ENCODE results near the gene NEDD8.

NEDD8 gene

GRCh38 chr14:24264298-24264697, 32.1 kb upstream of the NEDD8 start:
- Histone ChIP-seq H2AFZ (ENCODE audit: low read length) (no peak overlapping the region), H3F3A (ENCODE audit: insufficient read depth, low read length) (no peaks in the 10 kb centered on the region), H3K9ac (ENCODE audit: low read length) (no peak overlapping the region), H4K20me1 (ENCODE audit: insufficient read depth, low read length) (no peaks in the 10 kb centered on the region), H3K9me3 (ENCODE audit: low read length) (no peaks in the 10 kb centered on the region), H3K4me2 (ENCODE audit: low read length) (no peak overlapping the region), H3K4me3 (ENCODE audit: low read depth, low read length, poor library complexity, severe bottlenecking) (no peak overlapping the region), H3K79me2 (ENCODE audit: insufficient read depth, low read length) (no peaks in the 10 kb centered on the region), H3K27ac (ENCODE audit: low read depth, low read length, poor library complexity, severe bottlenecking) (no peak overlapping the region), H3K27me3 (ENCODE audit: insufficient read depth, low read length) (no peaks in the 10 kb centered on the region), H3K4me1 (ENCODE audit: insufficient read depth, low read length, severe bottlenecking) (no peaks in the 10 kb centered on the region), H3K9me2 (ENCODE audit: low read depth, low read length) (no peaks in the 10 kb centered on the region), H3K36me3 (ENCODE audit: insufficient read depth, low read length) (0 out of 2 replicates have a peak, but pooled peaks cover 3% of the 10 kb centered on the region)
- TF ChIP-seq CTCF (IDR thresholded peaks at IDR 0.05; ENCODE audit: low read length) (no peak), EZH2 (IDR thresholded peaks at IDR 0.05; ENCODE audit: borderline replicate concordance, low read length) (no peak)

GRCh38 chr14:24263848-24264247, 31.7 kb upstream of the NEDD8 start:
- Histone ChIP-seq H3K27ac (ENCODE audit: low read depth, low read length, poor library complexity, severe bottlenecking) (no peak overlapping the region), H3K4me3 (ENCODE audit: low read depth, low read length, poor library complexity, severe bottlenecking) (no peak overlapping the region), H4K20me1 (ENCODE audit: insufficient read depth, low read length) (no peaks in the 10 kb centered on the region), H3K9me3 (ENCODE audit: low read length) (no peaks in the 10 kb centered on the region), H3K36me3 (ENCODE audit: insufficient read depth, low read length) (0 out of 2 replicates have a peak, but pooled peaks cover 3% of the 10 kb centered on the region), H3K9me2 (ENCODE audit: low read depth, low read length) (no peaks in the 10 kb centered on the region), H3K4me1 (ENCODE audit: insufficient read depth, low read length, severe bottlenecking) (no peaks in the 10 kb centered on the region), H3K4me2 (ENCODE audit: low read length) (no peak overlapping the region), H3K79me2 (ENCODE audit: insufficient read depth, low read length) (no peaks in the 10 kb centered on the region), H3F3A (ENCODE audit: insufficient read depth, low read length) (no peaks in the 10 kb centered on the region), H3K9ac (ENCODE audit: low read length) (no peak overlapping the region), H3K27me3 (ENCODE audit: insufficient read depth, low read length) (no peaks in the 10 kb centered on the region), H2AFZ (ENCODE audit: low read length) (no peak overlapping the region)
- no peak for TF ChIP-seq EZH2 (IDR thresholded peaks at IDR 0.05; ENCODE audit: borderline replicate concordance, low read length)
- TF ChIP-seq CTCF (IDR thresholded peaks at IDR 0.05; ENCODE audit: low read length): no peak

- no peaks in the 10 kb centered on the region for H3K27me3 ChIP-seq (ENCODE audit: insufficient read depth, low read length)
- TF ChIP-seq CTCF (IDR thresholded peaks at IDR 0.05; ENCODE audit: low read length): no peak
- TF ChIP-seq EZH2 (IDR thresholded peaks at IDR 0.05; ENCODE audit: borderline replicate concordance, low read length): no peak
- no peaks in the 10 kb centered on the region for H3F3A ChIP-seq (ENCODE audit: insufficient read depth, low read length)
- no peak within 1 kb of the TSS for H3K9ac ChIP-seq (ENCODE audit: low read length)
- no peak within 1 kb of the TSS for H3K27ac ChIP-seq (ENCODE audit: low read depth, low read length, poor library complexity, severe bottlenecking)
- no peak within 1 kb of the TSS for H2AFZ ChIP-seq (ENCODE audit: low read length)
- 0 out of 2 replicates have a peak, but pooled peaks cover 3% of the 10 kb centered on the region for H3K36me3 ChIP-seq (ENCODE audit: insufficient read depth, low read length)
- H3K9me2 ChIP-seq (ENCODE audit: low read depth, low read length): no peaks in the 10 kb centered on the region
- no peak within 1 kb of the TSS for H3K4me2 ChIP-seq (ENCODE audit: low read length)
- H3K4me1 ChIP-seq (ENCODE audit: insufficient read depth, low read length, severe bottlenecking): no peaks in the 10 kb centered on the region
- no peaks in the 10 kb centered on the region for H3K9me3 ChIP-seq (ENCODE audit: low read length)
- no peaks in the 10 kb centered on the region for H4K20me1 ChIP-seq (ENCODE audit: insufficient read depth, low read length)
- H3K79me2 ChIP-seq (ENCODE audit: insufficient read depth, low read length): no peaks in the 10 kb centered on the region
- no peak within 1 kb of the TSS for H3K4me3 ChIP-seq (ENCODE audit: low read depth, low read length, poor library complexity, severe bottlenecking)
Observed at GRCh38 chr14:24262821-24263733, 30.9 kb upstream of the NEDD8 start, which contains the start of gene TGM1. Gene TGM1 (minus strand): TSS chr14:24263177. CDS start chr14:24262352, 825 bp downstream.
